ENCODE results near the gene TEPSIN.

Gene TEPSIN

GRCh38 chr17:81182596-81182995 is 56.3 kb downstream of the TEPSIN start:
- TF ChIP-seq CTCF (conservative IDR thresholded peaks at IDR 0.05; ENCODE audit: low read length) = no peak
- no peak for DNase-seq (ENCODE audit: low read depth)
- no peak overlapping the region for H3K4me3 ChIP-seq (ENCODE audit: low read length)

GRCh38 chr17:81181811-81182185 is 57.1 kb downstream of the TEPSIN start:
- H3K4me3 ChIP-seq (ENCODE audit: low read length) = no peak overlapping the region
- DNase-seq (ENCODE audit: low read depth) = no peak
- no peak for TF ChIP-seq CTCF (conservative IDR thresholded peaks at IDR 0.05; ENCODE audit: low read length)

GRCh38 chr17:81180836-81181810 is 57.7 kb downstream of the TEPSIN start:
- no peak for DNase-seq (ENCODE audit: low read depth)
- H3K4me3 ChIP-seq (ENCODE audit: low read length) = no peak overlapping the region
- TF ChIP-seq CTCF (conservative IDR thresholded peaks at IDR 0.05; ENCODE audit: low read length) = no peak

- no peak overlapping the region for H3K4me3 ChIP-seq (ENCODE audit: low read length)
- no peak for TF ChIP-seq CTCF (conservative IDR thresholded peaks at IDR 0.05; ENCODE audit: low read length)
- DNase-seq (ENCODE audit: low read depth) = no peak
Measured at GRCh38 chr17:81179861-81180260, 59.0 kb downstream of the TEPSIN start.

GRCh38 chr17:81179220-81179619 is 59.6 kb downstream of the TEPSIN start:
- DNase-seq (ENCODE audit: low read depth) = no peak
- no peak overlapping the region for H3K4me3 ChIP-seq (ENCODE audit: low read length)
- TF ChIP-seq CTCF (conservative IDR thresholded peaks at IDR 0.05; ENCODE audit: low read length) = no peak
